Measurements from ENCODE around the gene VCL.

- TF ChIP-seq NFIC (IDR thresholded peaks at IDR 0.05), result no peak
- TF ChIP-seq EP300 (IDR thresholded peaks at IDR 0.05; ENCODE audit: borderline replicate concordance), result no peak
- no peak for TF ChIP-seq TAF1 (IDR thresholded peaks at IDR 0.05; ENCODE audit: low read depth)
- no peak for TF ChIP-seq CREB1 (IDR thresholded peaks at IDR 0.05; ENCODE audit: low read depth)
- no peak for TF ChIP-seq RAD21 (IDR thresholded peaks at IDR 0.05; ENCODE audit: low read depth)
- no peak for TF ChIP-seq MAX (IDR thresholded peaks at IDR 0.05)
- TF ChIP-seq FOXM1 (IDR thresholded peaks at IDR 0.05; ENCODE audit: borderline replicate concordance, low read depth), result no peak
- no peak for TF ChIP-seq EGR1 (IDR thresholded peaks at IDR 0.05)
- no peak for TF ChIP-seq ZBTB7A (IDR thresholded peaks at IDR 0.05; ENCODE audit: low read depth)
- TF ChIP-seq CEBPB (IDR thresholded peaks at IDR 0.05), result no peak
- TF ChIP-seq REST (IDR thresholded peaks at IDR 0.05; ENCODE audit: low read depth), result no peak
- TF ChIP-seq TCF12 (IDR thresholded peaks at IDR 0.05; ENCODE audit: low read depth), result no peak
- no peak for TF ChIP-seq YY1 (IDR thresholded peaks at IDR 0.05; ENCODE audit: low read depth)
Observed at GRCh38 chr10:74122060-74122459, 124.1 kb downstream of the VCL start.
